ES-I3 (cell line): ENCODE data around the gene DLGAP1.

Source experiments
- H3K36me3 ChIP-seq: 2 replicates; pipeline ENCODE4 v1.6.1; 2013; ENCODE audit warnings: mild to moderate bottlenecking, low read length, control low read depth, moderate library complexity; ENCODE audit not compliant: insufficient read depth
- H3K4me1 ChIP-seq: 2 replicates; pipeline ENCODE4 v1.6.1; 2013; ENCODE audit warnings: mild to moderate bottlenecking, control low read depth, low read length; ENCODE audit not compliant: insufficient read depth
- H3K9ac ChIP-seq: 2 replicates; pipeline ENCODE4 v1.6.1; 2013; ENCODE audit warnings: low read depth, mild to moderate bottlenecking, low read length, moderate library complexity
- H3K9me3 ChIP-seq: 2 replicates; pipeline ENCODE4 v1.6.1; 2013; ENCODE audit warnings: mild to moderate bottlenecking, low read length, moderate library complexity; ENCODE audit not compliant: control insufficient read depth, insufficient read depth

The DLGAP1 gene

DNA sequence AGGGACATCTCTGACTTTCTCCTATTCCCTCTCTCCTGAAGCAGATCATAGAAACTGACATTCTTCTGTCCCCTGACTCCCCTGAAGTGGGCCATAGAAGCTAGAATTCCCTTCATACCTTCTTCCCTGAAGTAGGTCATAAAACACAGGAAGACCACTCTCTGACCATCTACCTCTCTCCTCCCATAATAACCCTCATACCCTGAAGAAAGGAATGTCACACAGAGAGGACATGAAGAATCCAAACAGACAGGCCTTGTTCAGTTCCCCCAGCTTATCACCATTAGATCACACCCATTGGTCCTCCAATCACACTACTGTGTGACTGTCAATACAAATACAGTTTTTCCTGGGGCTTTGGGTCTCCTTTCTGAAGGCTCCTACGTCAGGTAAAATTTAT lies 347.1 kb downstream of the DLGAP1 start:
- H3K4me1 ChIP-seq: peaks cover 19% of the 10 kb centered on the region
- no peak overlapping the region; the same call in 1 of the 2 replicates for H3K9ac ChIP-seq
- no peaks in the 10 kb centered on the region for H3K9me3 ChIP-seq
- H3K36me3 ChIP-seq: no peaks in the 10 kb centered on the region

DNA sequence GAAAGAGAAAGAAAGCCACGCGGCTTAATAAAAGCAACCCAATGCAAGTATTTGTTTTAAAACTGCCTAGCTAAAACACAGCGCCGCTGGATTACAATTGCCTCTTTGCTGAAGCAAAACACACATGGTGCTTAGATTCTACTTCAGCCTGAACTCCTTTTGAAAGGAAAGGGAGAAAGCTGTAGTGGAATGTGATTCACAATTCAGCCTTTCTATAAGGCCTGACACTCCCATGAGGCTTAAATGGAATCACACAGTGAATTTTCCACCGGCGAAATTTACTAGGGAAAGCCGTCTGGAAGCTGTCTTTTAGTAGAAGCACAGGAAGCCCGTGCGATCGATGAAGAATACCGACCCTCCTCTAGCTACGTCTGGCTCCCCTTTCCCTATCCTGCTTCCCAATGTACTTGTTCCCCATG lies 348.0 kb downstream of the DLGAP1 start:
- H3K36me3 ChIP-seq: no peaks in the 10 kb centered on the region
- H3K9ac ChIP-seq: 0 out of 2 replicates have a peak overlapping the region, but pooled peaks have one; percentile 13
- H3K4me1 ChIP-seq: peaks cover 19% of the 10 kb centered on the region
- no peaks in the 10 kb centered on the region for H3K9me3 ChIP-seq

DNA sequence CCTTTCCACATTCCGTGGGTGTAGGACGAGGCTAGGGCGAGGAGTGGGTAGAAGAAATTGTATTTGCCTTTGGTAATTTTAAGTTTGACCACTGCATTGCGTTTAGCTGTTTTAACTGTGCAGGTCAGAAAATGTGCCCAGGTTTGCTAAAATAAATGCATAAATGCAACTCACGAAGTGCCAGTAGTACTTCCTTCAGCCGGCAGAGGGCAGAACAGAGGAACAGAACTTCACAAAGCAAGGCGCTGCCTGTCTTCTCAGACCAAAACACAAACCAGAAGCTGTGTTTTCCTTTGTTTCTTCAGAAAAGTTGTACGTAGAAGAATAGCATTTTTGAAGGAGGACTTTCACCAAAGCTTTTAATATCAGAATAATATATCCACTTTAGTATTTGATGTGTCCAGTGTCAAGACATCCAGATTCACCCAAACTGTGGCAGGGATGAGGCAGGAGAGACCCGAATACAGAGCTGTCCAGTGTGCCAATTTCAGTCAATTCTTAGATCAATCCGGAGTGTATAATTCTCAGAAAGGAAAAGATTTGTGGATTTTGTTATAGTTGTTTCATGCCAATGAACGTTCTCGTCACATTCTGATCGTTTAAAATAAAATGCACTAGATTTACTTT lies 348.6 kb downstream of the DLGAP1 start:
- Histone ChIP-seq H3K9me3 (no peaks in the 10 kb centered on the region), H3K36me3 (no peaks in the 10 kb centered on the region), H3K4me1 (peaks cover 19% of the 10 kb centered on the region), H3K9ac (0 out of 2 replicates have a peak overlapping the region, but pooled peaks have one; percentile 13)

DNA sequence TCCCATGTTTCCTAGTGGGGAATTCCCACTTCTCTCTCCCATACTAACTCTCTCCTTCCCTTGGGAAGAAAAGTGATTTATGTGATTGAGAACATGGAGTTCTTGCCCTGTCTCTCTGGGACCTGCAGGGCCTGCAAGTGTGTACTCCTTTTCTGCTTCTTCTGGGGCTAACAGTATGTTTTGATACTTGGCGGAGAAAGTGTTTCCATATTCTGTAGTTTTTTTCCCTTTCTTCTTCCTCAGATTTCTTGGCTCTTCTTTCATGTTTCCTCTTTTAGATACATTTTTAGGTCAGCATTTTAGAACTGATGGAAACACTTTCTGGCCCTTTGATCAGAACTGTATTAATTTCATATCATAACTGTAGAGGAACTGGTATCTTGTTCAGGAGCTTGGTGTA lies 352.2 kb downstream of the DLGAP1 start:
- Histone ChIP-seq H3K36me3 (no peaks in the 10 kb centered on the region), H3K9ac (no peak overlapping the region), H3K4me1 (peaks cover 14% of the 10 kb centered on the region; the same call in 1 of the 2 replicates), H3K9me3 (peaks cover 6% of the 10 kb centered on the region; the same call in 1 of the 2 replicates)

DNA sequence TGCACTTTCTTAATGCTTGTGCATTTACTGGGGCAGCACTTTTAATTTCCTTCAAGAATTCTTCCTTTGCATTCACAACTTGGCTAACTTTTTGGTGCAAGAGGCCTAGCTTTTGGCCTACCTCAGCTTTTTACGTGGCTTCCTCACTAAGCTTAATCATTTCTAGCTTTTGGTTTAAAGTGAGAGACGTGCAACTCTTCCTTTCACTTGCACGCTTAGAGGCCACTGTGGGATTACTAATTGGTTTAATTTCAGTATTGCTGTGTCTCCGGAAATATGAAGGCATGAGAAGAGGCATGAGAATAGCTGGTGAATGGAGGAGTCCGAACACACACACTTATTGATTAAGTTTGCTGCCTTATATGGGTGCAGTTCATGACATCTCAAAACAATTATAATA lies 354.1 kb downstream of the DLGAP1 start:
- peaks cover under 1% of the 10 kb centered on the region for H3K4me1 ChIP-seq
- H3K36me3 ChIP-seq: no peaks in the 10 kb centered on the region
- no peak overlapping the region for H3K9ac ChIP-seq
- peaks cover 6% of the 10 kb centered on the region; the same call in 1 of the 2 replicates for H3K9me3 ChIP-seq

DNA sequence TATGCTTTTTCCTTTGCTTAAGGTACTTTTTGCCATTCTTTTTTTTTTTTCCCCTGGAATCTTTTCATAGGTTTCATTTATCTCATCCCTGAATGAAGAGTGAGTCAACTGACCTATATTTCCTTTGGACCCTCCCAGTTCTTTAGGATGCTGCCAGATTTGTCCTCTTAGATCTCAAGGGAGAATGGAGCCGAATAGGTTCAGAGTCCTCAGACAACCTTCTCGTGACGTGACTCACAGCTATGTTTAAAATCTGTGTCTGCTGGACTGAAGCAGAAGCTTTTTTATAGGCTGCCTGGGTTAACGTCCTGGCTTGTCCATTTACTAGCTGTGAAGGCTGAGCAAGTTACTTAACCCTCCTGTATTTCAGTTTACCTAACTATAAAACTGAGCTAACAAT lies 358.6 kb downstream of the DLGAP1 start:
- peaks cover 6% of the 10 kb centered on the region; the same call in 1 of the 2 replicates for H3K9me3 ChIP-seq
- H3K9ac ChIP-seq: no peak overlapping the region
- no peaks in the 10 kb centered on the region for H3K36me3 ChIP-seq
- peaks cover 14% of the 10 kb centered on the region; the same call in 1 of the 2 replicates for H3K4me1 ChIP-seq

DNA sequence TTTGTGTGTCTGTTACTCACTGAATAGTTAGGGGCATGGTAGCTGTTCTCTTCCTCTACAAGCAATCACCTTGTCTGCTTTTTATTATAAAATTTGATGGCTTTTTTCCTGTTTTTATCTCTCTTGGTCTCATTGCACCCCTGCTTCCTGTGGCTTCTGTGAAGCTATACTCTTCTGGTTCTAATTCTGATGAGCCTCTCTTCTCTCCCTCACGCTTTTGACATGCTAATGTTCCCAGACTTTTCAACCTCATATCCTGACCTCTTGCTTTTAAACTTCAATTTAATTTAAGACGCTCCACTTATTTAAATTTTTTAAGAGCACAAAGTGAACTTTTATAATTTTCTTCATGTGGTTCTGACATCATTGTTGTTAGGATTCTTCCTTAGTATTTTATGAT lies 361.4 kb downstream of the DLGAP1 start:
- no peaks in the 10 kb centered on the region for H3K36me3 ChIP-seq
- no peak overlapping the region for H3K9ac ChIP-seq
- no peaks in the 10 kb centered on the region; the same call in 1 of the 2 replicates for H3K9me3 ChIP-seq
- peaks cover 14% of the 10 kb centered on the region; the same call in 1 of the 2 replicates for H3K4me1 ChIP-seq

DNA sequence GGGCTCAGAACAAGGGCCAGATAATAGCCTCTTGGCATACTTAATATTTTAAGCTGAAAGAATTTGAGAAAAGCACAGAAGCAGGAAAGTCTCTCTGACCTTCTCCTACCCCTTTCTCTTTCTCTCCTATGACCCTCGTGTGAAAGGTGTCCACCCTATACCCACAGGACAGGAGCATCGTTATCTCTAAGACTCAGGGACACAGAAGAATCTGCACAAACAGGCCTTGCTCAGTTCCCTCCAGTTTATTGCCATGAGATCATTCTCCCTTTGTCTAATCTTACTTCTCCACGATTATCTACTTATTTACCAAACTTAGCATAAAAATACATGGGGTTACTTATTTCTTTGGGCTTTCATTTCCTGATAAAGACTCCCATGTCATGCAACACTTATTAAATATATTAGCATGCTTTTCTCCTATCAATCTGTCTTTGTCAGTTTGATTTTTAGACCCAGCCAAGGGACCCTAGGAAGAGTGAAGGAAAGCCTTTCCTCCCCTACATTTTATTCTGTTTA lies 370.7 kb downstream of the DLGAP1 start:
- peaks cover 7% of the 10 kb centered on the region; the same call in 1 of the 2 replicates for H3K4me1 ChIP-seq
- peaks cover 8% of the 10 kb centered on the region; the same call in 1 of the 2 replicates for H3K9me3 ChIP-seq
- H3K36me3 ChIP-seq: no peaks in the 10 kb centered on the region
- no peak overlapping the region for H3K9ac ChIP-seq

DNA sequence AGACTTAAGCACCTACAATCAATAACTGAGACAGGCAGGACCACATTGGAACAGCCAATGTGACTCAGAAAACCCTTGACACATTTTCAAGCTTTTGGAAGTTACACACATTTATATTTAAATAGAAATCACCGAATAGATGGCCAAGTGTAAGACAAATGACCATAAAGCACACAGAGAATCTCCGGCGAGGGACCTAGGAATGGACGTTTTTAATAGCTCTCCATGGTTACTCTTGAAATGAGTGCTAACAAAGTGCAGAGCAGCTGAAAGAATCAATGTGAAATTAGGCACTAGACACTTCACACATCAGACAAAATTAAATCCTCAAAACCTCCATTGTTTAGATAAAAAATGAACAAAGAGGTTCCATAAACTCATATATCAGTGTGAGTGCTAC lies 376.9 kb downstream of the DLGAP1 start:
- Histone ChIP-seq H3K9ac (no peak overlapping the region), H3K9me3 (no peaks in the 10 kb centered on the region), H3K36me3 (no peaks in the 10 kb centered on the region), H3K4me1 (peaks cover 4% of the 10 kb centered on the region; the same call in 1 of the 2 replicates)

DNA sequence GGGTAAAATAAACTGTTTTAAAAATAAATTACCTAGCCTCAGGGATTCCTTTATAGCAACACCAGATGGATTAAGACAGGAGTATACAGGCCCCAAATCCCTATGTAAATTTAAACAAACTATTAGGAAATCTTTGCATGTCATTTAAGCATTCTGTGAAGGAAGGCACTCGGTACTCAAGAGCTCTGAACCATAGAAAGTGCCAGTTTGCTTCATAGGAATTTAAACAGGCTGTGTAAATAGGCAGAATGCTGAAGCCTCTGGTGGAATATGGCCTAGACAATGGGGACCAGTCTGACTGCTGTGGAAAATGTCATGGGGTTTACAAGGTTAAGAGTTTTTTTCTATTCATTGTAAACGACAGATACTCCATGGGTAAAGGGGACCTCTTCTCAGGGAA lies 377.4 kb downstream of the DLGAP1 start:
- no peaks in the 10 kb centered on the region for H3K36me3 ChIP-seq
- no peak overlapping the region for H3K9ac ChIP-seq
- H3K9me3 ChIP-seq: no peaks in the 10 kb centered on the region
- H3K4me1 ChIP-seq: peaks cover 4% of the 10 kb centered on the region; the same call in 1 of the 2 replicates

DNA sequence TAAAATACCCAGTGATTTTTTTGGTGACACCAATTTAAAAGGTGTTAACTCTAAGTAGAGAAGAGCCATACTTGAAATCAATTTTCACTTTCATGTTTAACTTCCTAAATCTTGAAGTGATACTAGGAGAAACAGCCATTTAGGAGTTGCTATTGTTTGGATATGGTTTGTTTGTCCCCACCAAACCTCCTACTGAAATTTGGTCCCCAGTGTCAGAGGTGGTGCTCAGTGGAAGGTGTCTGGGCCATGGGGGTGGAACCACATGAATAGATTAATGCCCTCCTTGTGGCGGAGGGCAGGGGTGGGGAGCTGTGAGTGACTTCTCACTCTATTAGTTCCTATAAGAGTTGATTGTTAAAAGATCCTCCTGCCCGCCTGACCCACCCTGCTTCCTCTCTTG lies 377.9 kb downstream of the DLGAP1 start:
- H3K4me1 ChIP-seq: peaks cover 4% of the 10 kb centered on the region; the same call in 1 of the 2 replicates
- H3K9ac ChIP-seq: no peak overlapping the region
- H3K9me3 ChIP-seq: no peaks in the 10 kb centered on the region
- no peaks in the 10 kb centered on the region for H3K36me3 ChIP-seq

DNA sequence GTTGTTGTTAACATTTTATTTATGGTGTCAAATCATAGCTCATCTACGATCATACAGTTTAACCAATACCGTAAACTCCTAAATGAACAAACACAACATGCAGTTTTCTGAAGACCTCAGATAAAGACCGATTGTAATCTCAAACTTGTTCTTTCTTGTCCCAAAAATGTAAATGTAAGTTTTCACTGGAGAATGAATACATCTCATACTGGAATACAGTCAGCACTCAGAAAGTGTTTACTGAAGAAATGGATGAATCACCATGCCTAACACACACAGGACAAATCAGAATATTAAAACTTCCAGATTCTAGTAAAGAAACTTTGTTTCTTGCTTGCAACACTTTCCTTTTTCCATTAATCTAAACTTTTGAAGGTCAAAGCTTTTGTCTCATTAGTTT lies 380.5 kb downstream of the DLGAP1 start:
- Histone ChIP-seq H3K4me1 (peaks cover 4% of the 10 kb centered on the region; the same call in 1 of the 2 replicates), H3K9ac (no peak overlapping the region), H3K9me3 (no peaks in the 10 kb centered on the region), H3K36me3 (no peaks in the 10 kb centered on the region)

DNA sequence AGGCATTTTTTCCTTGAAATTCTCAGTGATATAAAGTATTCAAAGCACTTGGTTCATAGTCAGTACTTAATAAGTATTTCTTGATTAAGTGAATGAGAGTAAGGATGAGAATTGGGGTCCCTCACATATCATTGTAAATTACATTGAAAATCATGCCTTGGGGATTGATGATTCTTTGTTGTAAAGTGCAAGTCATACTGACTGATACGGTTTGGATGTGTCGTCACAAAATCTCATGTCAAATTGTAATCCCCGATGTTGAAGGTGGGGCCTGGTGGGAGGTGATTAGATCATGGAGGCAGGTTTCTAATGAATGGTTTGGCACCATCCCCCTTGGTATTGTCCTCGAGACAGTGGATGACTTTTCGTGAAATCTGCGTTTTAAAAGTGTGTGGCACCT lies 385.9 kb downstream of the DLGAP1 start:
- no peak overlapping the region for H3K9ac ChIP-seq
- H3K36me3 ChIP-seq: no peaks in the 10 kb centered on the region
- H3K4me1 ChIP-seq: no peaks in the 10 kb centered on the region
- peaks cover 8% of the 10 kb centered on the region; the same call in 1 of the 2 replicates for H3K9me3 ChIP-seq

DNA sequence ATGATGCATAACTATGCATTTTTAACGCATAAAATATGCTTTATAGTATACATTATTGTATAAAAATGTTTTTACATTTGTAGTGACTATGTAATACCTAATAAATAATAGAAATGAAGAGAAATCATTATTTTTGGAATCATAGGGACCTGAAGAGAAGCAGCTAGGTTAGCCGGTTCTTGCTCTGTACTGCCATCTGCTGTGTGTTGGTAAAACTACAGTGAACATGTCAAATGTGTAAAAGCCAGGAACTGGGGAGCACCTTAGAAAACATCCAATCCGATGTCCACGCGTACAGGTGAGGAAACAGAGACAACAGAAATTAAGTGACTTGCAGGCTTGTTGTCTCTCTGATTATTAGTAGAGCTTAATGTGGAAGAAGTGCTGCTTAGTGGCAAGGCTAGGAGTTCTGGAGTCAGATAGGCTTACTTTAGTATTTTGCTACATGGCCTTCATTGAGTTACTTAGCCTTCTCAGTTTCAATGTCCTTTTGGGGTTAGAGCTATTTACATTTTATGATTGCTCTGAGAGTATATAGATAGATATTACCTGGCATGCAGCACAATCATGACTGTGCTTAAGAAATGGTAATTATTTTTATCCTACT lies 386.5 kb downstream of the DLGAP1 start:
- Histone ChIP-seq H3K4me1 (no peaks in the 10 kb centered on the region), H3K9ac (no peak overlapping the region), H3K9me3 (peaks cover 8% of the 10 kb centered on the region; the same call in 1 of the 2 replicates), H3K36me3 (no peaks in the 10 kb centered on the region)

DNA sequence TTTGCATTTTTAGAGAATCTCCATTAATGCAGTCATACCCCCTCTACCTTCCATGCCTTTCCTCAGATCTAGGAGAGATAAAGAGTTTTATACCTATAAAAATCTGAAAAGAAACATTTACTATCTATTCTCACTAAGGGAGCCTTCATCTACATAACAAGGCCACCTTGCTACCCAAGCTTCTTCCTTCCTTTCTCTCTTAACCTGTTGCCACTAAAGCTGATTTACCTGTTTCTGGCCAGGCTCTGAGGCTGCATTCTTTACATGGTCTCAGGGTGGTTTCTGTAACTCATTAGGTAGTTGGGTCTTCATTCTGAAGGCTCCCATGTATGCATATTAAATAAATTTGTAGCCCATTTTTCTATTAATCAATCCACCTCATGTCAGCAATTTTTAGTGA lies 391.6 kb downstream of the DLGAP1 start:
- H3K4me1 ChIP-seq: no peaks in the 10 kb centered on the region
- no peak overlapping the region for H3K9ac ChIP-seq
- no peaks in the 10 kb centered on the region; the same call in 1 of the 2 replicates for H3K36me3 ChIP-seq
- H3K9me3 ChIP-seq: peaks cover 33% of the 10 kb centered on the region
